ENCODE results near the gene LRP1B.

LRP1B gene

DNA sequence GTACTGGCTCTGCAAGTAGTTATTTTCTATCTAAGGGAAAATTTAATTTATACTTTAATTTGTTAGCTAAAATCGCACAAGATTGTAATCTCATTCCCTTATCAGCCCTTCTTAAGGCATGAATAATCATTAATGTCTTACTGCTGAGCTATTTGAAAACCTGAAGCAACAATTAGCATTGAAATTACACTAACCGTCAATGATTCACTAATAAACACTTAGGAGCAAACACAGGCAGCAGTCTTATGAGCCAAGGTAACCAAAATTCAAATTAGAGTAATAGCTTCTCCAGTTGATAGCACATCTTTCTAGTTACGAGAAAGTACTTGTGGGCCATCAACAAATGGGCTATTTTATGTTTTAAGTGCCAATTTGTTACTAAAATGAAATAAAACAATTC, 1289.7 kb downstream of the LRP1B start:
- Mint-ChIP-seq H3K27ac (no peak overlapping the region), H3K9me3 (peaks cover 24% of the 10 kb centered on the region), H3K4me1 (ENCODE audit: low read depth) (no peaks in the 10 kb centered on the region), H3K4me3 (no peak overlapping the region), H3K27me3 (ENCODE audit: low read depth) (no peaks in the 10 kb centered on the region), H3K36me3 (ENCODE audit: low read depth) (no peaks in the 10 kb centered on the region)
- DNase-seq (ENCODE audit: low spot score), result no peak

GRCh38 chr2:140836826-140837225, 1294.0 kb downstream of the LRP1B start:
- Mint-ChIP-seq H3K27me3 (ENCODE audit: low read depth) (no peaks in the 10 kb centered on the region), H3K36me3 (ENCODE audit: low read depth) (no peaks in the 10 kb centered on the region), H3K4me1 (ENCODE audit: low read depth) (no peaks in the 10 kb centered on the region), H3K9me3 (peaks cover 15% of the 10 kb centered on the region), H3K4me3 (no peak overlapping the region), H3K27ac (no peak overlapping the region)
- DNase-seq (ENCODE audit: low spot score), result no peak

GRCh38 chr2:140835079-140835478, 1295.7 kb downstream of the LRP1B start:
- no peak for DNase-seq (ENCODE audit: low spot score)
- peaks cover 28% of the 10 kb centered on the region for H3K9me3 Mint-ChIP-seq
- no peak overlapping the region for H3K27ac Mint-ChIP-seq
- no peaks in the 10 kb centered on the region for H3K27me3 Mint-ChIP-seq (ENCODE audit: low read depth)
- H3K4me1 Mint-ChIP-seq (ENCODE audit: low read depth), result no peaks in the 10 kb centered on the region
- no peaks in the 10 kb centered on the region for H3K36me3 Mint-ChIP-seq (ENCODE audit: low read depth)
- no peak overlapping the region for H3K4me3 Mint-ChIP-seq

DNA sequence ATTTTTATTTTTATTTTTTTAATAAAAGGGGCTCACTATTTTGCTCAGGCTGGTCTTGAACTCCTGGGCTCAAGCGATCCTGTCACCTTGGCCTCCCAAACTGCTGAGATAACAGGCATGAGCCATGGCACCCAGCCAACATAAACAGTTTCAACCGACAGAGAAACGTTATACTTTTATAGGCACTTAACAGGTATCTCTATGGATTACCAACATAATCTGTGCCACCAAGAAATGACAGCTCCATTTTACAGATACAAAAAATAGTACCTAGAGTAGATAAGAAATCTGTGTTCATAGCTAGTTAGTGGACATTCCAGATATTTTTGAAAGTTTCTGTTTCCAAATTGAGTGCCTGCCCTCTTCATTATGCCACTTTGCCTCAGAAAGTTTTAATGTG, 1316.7 kb downstream of the LRP1B start:
- Mint-ChIP-seq H3K4me3 (no peak overlapping the region), H3K36me3 (ENCODE audit: low read depth) (no peaks in the 10 kb centered on the region), H3K27ac (no peak overlapping the region), H3K9me3 (peaks cover 13% of the 10 kb centered on the region), H3K4me1 (ENCODE audit: low read depth) (no peaks in the 10 kb centered on the region), H3K27me3 (ENCODE audit: low read depth) (no peaks in the 10 kb centered on the region)
- no peak for DNase-seq (ENCODE audit: low spot score)

DNA sequence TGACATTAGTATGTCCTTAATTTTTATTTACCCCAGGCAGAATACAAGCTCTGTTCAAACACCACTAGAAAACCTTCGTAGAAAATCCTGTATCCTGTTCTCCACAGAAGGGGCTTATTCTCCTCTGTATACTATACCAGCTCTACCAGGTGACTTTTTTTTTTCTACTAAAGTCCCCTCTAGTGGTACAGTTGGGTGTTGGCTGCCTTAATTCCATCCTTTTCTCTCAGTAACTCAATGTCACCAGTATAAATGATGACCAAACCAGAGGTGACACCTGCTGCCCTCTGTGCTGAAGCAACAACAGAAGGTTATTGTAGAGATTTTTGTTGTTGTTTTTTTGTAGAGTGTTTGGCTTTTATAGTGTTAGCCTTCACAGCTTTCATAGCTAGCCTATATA, 1322.0 kb downstream of the LRP1B start:
- DNase-seq (ENCODE audit: low spot score), result no peak
- Mint-ChIP-seq H3K36me3 (ENCODE audit: low read depth) (no peaks in the 10 kb centered on the region), H3K27me3 (ENCODE audit: low read depth) (no peaks in the 10 kb centered on the region), H3K9me3 (peaks cover 10% of the 10 kb centered on the region), H3K4me1 (ENCODE audit: low read depth) (no peaks in the 10 kb centered on the region), H3K27ac (no peak overlapping the region), H3K4me3 (no peak overlapping the region)

GRCh38 chr2:140808211-140808610, 1322.6 kb downstream of the LRP1B start:
- Mint-ChIP-seq H3K9me3 (peaks cover 9% of the 10 kb centered on the region), H3K4me3 (no peak overlapping the region), H3K27ac (no peak overlapping the region), H3K36me3 (ENCODE audit: low read depth) (no peaks in the 10 kb centered on the region), H3K4me1 (ENCODE audit: low read depth) (no peaks in the 10 kb centered on the region), H3K27me3 (ENCODE audit: low read depth) (no peaks in the 10 kb centered on the region)
- DNase-seq (ENCODE audit: low spot score), result no peak

- Mint-ChIP-seq H3K4me3 (no peak overlapping the region), H3K36me3 (ENCODE audit: low read depth) (no peaks in the 10 kb centered on the region), H3K27ac (no peak overlapping the region), H3K9me3 (peaks cover 13% of the 10 kb centered on the region), H3K4me1 (ENCODE audit: low read depth) (no peaks in the 10 kb centered on the region), H3K27me3 (ENCODE audit: low read depth) (no peaks in the 10 kb centered on the region)
- DNase-seq (ENCODE audit: low spot score), result no peak
These were observed 1326.0 kb downstream of the LRP1B start for GRCh38 chr2:140804700-140805260.

DNA sequence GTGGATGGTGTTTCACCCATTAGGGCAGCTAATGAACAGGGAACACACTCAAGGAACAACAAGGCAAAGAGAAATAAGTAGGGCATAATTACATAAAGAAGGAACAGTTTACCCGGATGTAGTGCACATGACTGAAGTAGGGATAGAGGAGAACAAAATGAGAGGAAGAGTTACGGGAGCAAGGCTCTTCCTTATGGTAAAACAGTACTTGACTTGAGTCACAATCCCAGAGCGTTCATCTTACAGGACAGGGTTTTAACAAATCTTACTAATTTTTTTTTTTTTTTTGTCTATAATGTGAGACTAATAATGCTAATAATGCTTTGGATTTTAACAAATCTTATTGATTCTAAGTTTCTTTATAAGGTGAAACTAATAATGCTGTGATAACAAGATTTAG, 1329.5 kb downstream of the LRP1B start:
- Mint-ChIP-seq H3K36me3 (ENCODE audit: low read depth) (no peaks in the 10 kb centered on the region), H3K27ac (no peak overlapping the region), H3K27me3 (ENCODE audit: low read depth) (no peaks in the 10 kb centered on the region), H3K4me1 (ENCODE audit: low read depth) (no peaks in the 10 kb centered on the region), H3K9me3 (peaks cover 11% of the 10 kb centered on the region), H3K4me3 (no peak overlapping the region)
- DNase-seq (ENCODE audit: low spot score), result no peak

- no peak overlapping the region for H3K27ac Mint-ChIP-seq
- H3K9me3 Mint-ChIP-seq, result peaks cover 8% of the 10 kb centered on the region
- no peaks in the 10 kb centered on the region for H3K27me3 Mint-ChIP-seq (ENCODE audit: low read depth)
- no peak overlapping the region for H3K4me3 Mint-ChIP-seq
- H3K4me1 Mint-ChIP-seq (ENCODE audit: low read depth), result no peaks in the 10 kb centered on the region
- no peaks in the 10 kb centered on the region for H3K36me3 Mint-ChIP-seq (ENCODE audit: low read depth)
- no peak for DNase-seq (ENCODE audit: low spot score)
These were observed 1333.1 kb downstream of the LRP1B start for GRCh38 chr2:140797718-140798117.

- no peaks in the 10 kb centered on the region for H3K4me1 Mint-ChIP-seq (ENCODE audit: low read depth)
- no peak for DNase-seq (ENCODE audit: low spot score)
- no peak overlapping the region for H3K27ac Mint-ChIP-seq
- H3K27me3 Mint-ChIP-seq (ENCODE audit: low read depth), result no peaks in the 10 kb centered on the region
- no peaks in the 10 kb centered on the region for H3K36me3 Mint-ChIP-seq (ENCODE audit: low read depth)
- H3K9me3 Mint-ChIP-seq, result peaks cover 17% of the 10 kb centered on the region
- H3K4me3 Mint-ChIP-seq, result no peak overlapping the region
These were observed 1339.0 kb downstream of the LRP1B start for GRCh38 chr2:140791802-140792201.

GRCh38 chr2:140786585-140786984, 1344.2 kb downstream of the LRP1B start:
- Mint-ChIP-seq H3K27ac (no peak overlapping the region), H3K9me3 (peaks cover 12% of the 10 kb centered on the region), H3K4me3 (no peak overlapping the region), H3K4me1 (ENCODE audit: low read depth) (no peaks in the 10 kb centered on the region), H3K27me3 (ENCODE audit: low read depth) (no peaks in the 10 kb centered on the region), H3K36me3 (ENCODE audit: low read depth) (no peaks in the 10 kb centered on the region)
- no peak for DNase-seq (ENCODE audit: low spot score)

- peaks cover 2% of the 10 kb centered on the region for H3K4me1 Mint-ChIP-seq (ENCODE audit: low read depth)
- H3K27me3 Mint-ChIP-seq (ENCODE audit: low read depth), result no peaks in the 10 kb centered on the region
- H3K9me3 Mint-ChIP-seq, result peaks cover 12% of the 10 kb centered on the region
- H3K4me3 Mint-ChIP-seq, result no peak overlapping the region
- no peak for DNase-seq (ENCODE audit: low spot score)
- H3K36me3 Mint-ChIP-seq (ENCODE audit: low read depth), result no peaks in the 10 kb centered on the region
- no peak overlapping the region for H3K27ac Mint-ChIP-seq
These were observed 1355.4 kb downstream of the LRP1B start for GRCh38 chr2:140775411-140775810.

DNA sequence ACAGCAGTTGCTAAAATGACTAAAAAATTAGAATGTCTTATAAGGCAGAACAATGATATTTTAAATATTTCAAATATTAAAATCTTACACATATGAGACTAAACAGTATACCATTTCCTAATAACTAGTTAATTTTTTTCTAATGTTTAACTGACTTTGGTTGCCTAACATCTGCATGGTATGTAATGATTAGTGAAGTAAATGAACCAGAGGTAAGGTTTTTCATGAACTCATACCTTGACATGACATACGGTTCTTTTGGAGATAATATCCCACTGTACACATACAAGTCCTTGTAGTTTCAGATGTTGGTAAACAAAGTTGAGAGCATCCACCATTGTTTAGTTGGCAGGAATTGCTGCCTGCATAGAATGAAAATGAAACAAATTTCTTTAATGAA, 1360.2 kb downstream of the LRP1B start:
- Mint-ChIP-seq H3K27me3 (ENCODE audit: low read depth) (no peaks in the 10 kb centered on the region), H3K9me3 (peaks cover 7% of the 10 kb centered on the region), H3K36me3 (ENCODE audit: low read depth) (no peaks in the 10 kb centered on the region), H3K4me1 (ENCODE audit: low read depth) (no peaks in the 10 kb centered on the region), H3K27ac (no peak overlapping the region), H3K4me3 (no peak overlapping the region)
- DNase-seq (ENCODE audit: low spot score), result no peak

DNA sequence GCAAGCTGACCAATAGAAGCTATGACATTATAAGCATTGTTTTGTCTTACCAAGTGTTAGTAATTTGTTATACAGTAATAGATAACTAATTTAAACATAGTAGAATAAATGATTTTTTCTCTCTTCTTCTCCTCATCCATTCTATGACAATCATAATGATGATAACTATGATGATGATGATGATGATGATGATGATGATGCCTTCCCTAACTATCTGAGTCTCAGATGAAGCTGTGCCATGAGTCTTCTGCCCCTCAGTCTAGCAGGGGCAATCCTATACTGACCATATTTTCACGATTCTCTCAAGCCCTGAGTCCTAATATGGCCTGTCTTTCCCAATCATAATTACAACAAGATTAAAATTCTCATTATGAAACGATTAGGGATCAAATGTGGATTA, 1369.0 kb downstream of the LRP1B start:
- Mint-ChIP-seq H3K4me3 (no peak overlapping the region), H3K27ac (no peak overlapping the region), H3K27me3 (ENCODE audit: low read depth) (no peaks in the 10 kb centered on the region), H3K36me3 (ENCODE audit: low read depth) (no peaks in the 10 kb centered on the region), H3K4me1 (ENCODE audit: low read depth) (no peaks in the 10 kb centered on the region), H3K9me3 (peaks cover 8% of the 10 kb centered on the region)
- no peak for DNase-seq (ENCODE audit: low spot score)

- Mint-ChIP-seq H3K9me3 (peaks cover 8% of the 10 kb centered on the region), H3K27me3 (ENCODE audit: low read depth) (no peaks in the 10 kb centered on the region), H3K4me3 (no peak overlapping the region), H3K36me3 (ENCODE audit: low read depth) (no peaks in the 10 kb centered on the region), H3K27ac (no peak overlapping the region), H3K4me1 (ENCODE audit: low read depth) (no peaks in the 10 kb centered on the region)
- DNase-seq (ENCODE audit: low spot score), result no peak
These were observed 1371.2 kb downstream of the LRP1B start for GRCh38 chr2:140759426-140760156.
